Measurements from ENCODE around the gene AGBL4. TPM values are rescaled to one million over a fixed set of nuclear protein-coding genes. Genes with fewer than 3 reads are reported as not detected.

Gene AGBL4
- total RNA-seq, 4 donors from 2014 or later: 0.13 TPM; not detected in 3

DNA sequence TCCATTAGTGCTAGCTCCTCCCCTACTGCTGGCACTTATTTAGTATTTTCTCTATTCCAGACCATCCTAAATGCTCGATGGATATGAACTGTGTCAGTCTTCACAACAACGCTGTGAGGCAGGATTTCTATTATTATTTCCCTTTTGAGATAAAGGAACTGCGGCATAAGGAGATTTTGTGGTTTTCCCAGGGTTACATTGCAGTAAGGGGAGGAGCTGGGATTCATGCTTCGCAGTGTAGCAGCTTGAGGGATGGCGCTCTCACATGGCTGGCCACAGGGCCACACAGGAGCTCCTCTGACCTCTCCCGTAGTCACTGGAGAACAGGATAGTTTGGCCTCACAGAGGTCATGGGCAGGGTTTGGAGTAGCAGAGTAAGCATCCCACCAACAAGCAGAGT lies 1364.0 kb downstream of the AGBL4 start:
- intact Hi-C loops (cut with DNase I): no loop called here
- no peak for DNase-seq (ENCODE audit: extremely low spot score)
- Histone ChIP-seq H3K36me3 (no peaks in the 10 kb centered on the region), H3K9me3 (no peaks in the 10 kb centered on the region), H3K27me3 (no peaks in the 10 kb centered on the region), H3K27ac (replicated peaks in 1 of 4) (no peak overlapping the region), H3K4me3 (no peak overlapping the region), H3K4me1 (no peaks in the 10 kb centered on the region)
- TF ChIP-seq CTCF (IDR thresholded peaks at IDR 0.05) (no peak), POLR2A (IDR thresholded peaks at IDR 0.05; ENCODE audit: low read depth) (no peak), EP300 (IDR thresholded peaks at IDR 0.05) (no peak), POLR2AphosphoS5 (IDR thresholded peaks at IDR 0.05) (no peak)
- WGBS: 70% methylated on average over 6 of the region's 6 CpGs

DNA sequence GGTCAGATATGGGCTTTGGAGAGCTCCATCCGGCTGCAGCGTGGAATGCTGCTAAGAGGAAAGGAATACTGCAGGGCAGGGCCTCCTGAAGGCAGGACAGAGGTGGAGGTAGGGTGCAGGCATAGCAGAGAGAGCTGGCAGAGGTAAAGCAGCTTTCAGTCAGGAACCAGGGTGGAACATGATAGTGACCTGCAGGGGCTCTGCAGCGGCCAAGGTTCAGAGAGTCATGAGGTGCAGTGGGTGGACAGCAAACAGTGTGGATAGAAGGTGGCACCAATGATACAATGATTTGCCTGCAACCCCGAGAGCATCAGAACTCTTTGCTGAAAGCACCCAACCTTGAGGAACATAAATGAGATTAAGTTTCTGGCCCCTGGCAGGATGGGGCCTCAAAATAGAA lies 1366.3 kb downstream of the AGBL4 start:
- H3K27me3 ChIP-seq: no peaks in the 10 kb centered on the region
- H3K4me1 ChIP-seq: no peaks in the 10 kb centered on the region
- H3K36me3 ChIP-seq: no peaks in the 10 kb centered on the region
- WGBS: 83% methylated on average over 4 of the region's 4 CpGs
- no peaks in the 10 kb centered on the region for H3K9me3 ChIP-seq
- no peak overlapping the region for H3K27ac ChIP-seq (replicated peaks in 1 of 4)
- intact Hi-C loops (cut with DNase I): no loop called here
- no peak for TF ChIP-seq EP300 (IDR thresholded peaks at IDR 0.05)
- TF ChIP-seq POLR2AphosphoS5 (IDR thresholded peaks at IDR 0.05): no peak
- TF ChIP-seq CTCF (IDR thresholded peaks at IDR 0.05): no peak
- TF ChIP-seq POLR2A (IDR thresholded peaks at IDR 0.05; ENCODE audit: low read depth): no peak
- DNase-seq (ENCODE audit: extremely low spot score): no peak
- H3K4me3 ChIP-seq: no peak overlapping the region

- H3K4me3 ChIP-seq: no peak overlapping the region
- H3K27ac ChIP-seq (replicated peaks in 1 of 4): no peak overlapping the region
- H3K27me3 ChIP-seq: no peaks in the 10 kb centered on the region
- WGBS: 72% methylated on average over 7 of the region's 8 CpGs
- DNase-seq (ENCODE audit: extremely low spot score): no peak
- H3K9me3 ChIP-seq: no peaks in the 10 kb centered on the region
- no peaks in the 10 kb centered on the region for H3K4me1 ChIP-seq
- intact Hi-C loops (cut with DNase I): no loop called here
- no peaks in the 10 kb centered on the region for H3K36me3 ChIP-seq
- TF ChIP-seq EP300 (IDR thresholded peaks at IDR 0.05): no peak
- no peak for TF ChIP-seq POLR2A (IDR thresholded peaks at IDR 0.05; ENCODE audit: low read depth)
- no peak for TF ChIP-seq POLR2AphosphoS5 (IDR thresholded peaks at IDR 0.05)
- no peak for TF ChIP-seq CTCF (IDR thresholded peaks at IDR 0.05)
Measured at GRCh38 chr1:48654606-48655210, 1369.0 kb downstream of the AGBL4 start.

DNA sequence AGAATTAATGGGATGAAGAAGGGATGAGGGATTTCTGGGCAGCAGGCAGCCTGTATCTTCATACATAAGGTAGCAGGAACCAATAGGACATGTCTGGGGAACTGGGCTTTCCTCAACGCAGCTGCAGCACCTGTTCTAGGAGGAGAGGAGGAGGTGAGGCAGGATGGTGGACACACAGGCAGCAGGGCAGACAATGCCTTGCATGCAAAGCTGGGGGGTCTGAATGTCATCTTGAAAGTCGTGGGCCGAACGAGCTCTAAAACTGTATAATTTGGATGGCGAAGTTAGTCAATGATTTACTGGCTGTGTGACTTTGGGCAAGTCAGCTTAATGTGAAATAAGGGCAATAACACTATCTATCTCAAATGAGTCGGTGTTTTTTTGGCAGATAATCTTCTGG lies 1371.4 kb downstream of the AGBL4 start:
- intact Hi-C loops (cut with DNase I): no loop called here
- Histone ChIP-seq H3K27me3 (no peaks in the 10 kb centered on the region), H3K9me3 (no peaks in the 10 kb centered on the region), H3K27ac (replicated peaks in 1 of 4) (no peak overlapping the region), H3K36me3 (no peaks in the 10 kb centered on the region), H3K4me1 (no peaks in the 10 kb centered on the region), H3K4me3 (no peak overlapping the region)
- 96% methylated on average over 6 of the region's 6 CpGs for WGBS
- no peak for DNase-seq (ENCODE audit: extremely low spot score)
- TF ChIP-seq POLR2AphosphoS5 (IDR thresholded peaks at IDR 0.05): no peak
- no peak for TF ChIP-seq EP300 (IDR thresholded peaks at IDR 0.05)
- TF ChIP-seq POLR2A (IDR thresholded peaks at IDR 0.05; ENCODE audit: low read depth): no peak
- TF ChIP-seq CTCF (IDR thresholded peaks at IDR 0.05): no peak

GRCh38 chr1:48649880-48650279 lies 1373.9 kb downstream of the AGBL4 start:
- TF ChIP-seq EP300 (IDR thresholded peaks at IDR 0.05) (no peak), POLR2A (IDR thresholded peaks at IDR 0.05; ENCODE audit: low read depth) (no peak), CTCF (IDR thresholded peaks at IDR 0.05) (no peak), POLR2AphosphoS5 (IDR thresholded peaks at IDR 0.05) (no peak)
- no peak overlapping the region for H3K4me3 ChIP-seq
- WGBS: 90% methylated on average over 3 of the region's 3 CpGs
- H3K36me3 ChIP-seq: no peaks in the 10 kb centered on the region
- intact Hi-C loops (cut with DNase I): no loop called here
- no peaks in the 10 kb centered on the region for H3K4me1 ChIP-seq
- no peak overlapping the region for H3K27ac ChIP-seq (replicated peaks in 1 of 4)
- no peaks in the 10 kb centered on the region for H3K27me3 ChIP-seq
- H3K9me3 ChIP-seq: no peaks in the 10 kb centered on the region
- no peak for DNase-seq (ENCODE audit: extremely low spot score)
